Prostate gland (tissue), 2 donors: ENCODE results near the gene VPS37B. TPM values are rescaled to one million over a fixed set of nuclear protein-coding genes. Genes with fewer than 3 reads are reported as not detected.

Source experiments
- DNase-seq: peaks from one replicate; pipeline ENCODE4 v3.0.0-alpha.2; 2019; ENCODE audit warnings: low spot score
- H3K27ac ChIP-seq, 2 donors: fragments of 200-600 bp; sonication (generic); 2 replicates each; pipeline ENCODE4 v1.5.1; 2017 to 2019
- H3K27me3 ChIP-seq: fragments of 200-600 bp; sonication (generic); replicated peaks from 2 replicates; pipeline ENCODE4 v1.5.1; 2019; ENCODE audit not compliant: insufficient read depth
- H3K36me3 ChIP-seq, 2 donors: fragments of 200-600 bp; sonication (generic); 1 replicate in 1 of 2; 2 replicates in 1 of 2; pipeline versions ENCODE4 v1.5.1 to v1.8.1; 2017 to 2019
- H3K4me1 ChIP-seq: fragments of 200-600 bp; sonication (generic); replicated peaks from 2 replicates; pipeline ENCODE4 v1.5.1; 2019
- H3K4me3 ChIP-seq, 2 donors: fragments of 200-600 bp; sonication (generic); 2 replicates each; pipeline ENCODE4 v1.5.1; 2017 to 2019
- H3K9me3 ChIP-seq: fragments of 200-600 bp; sonication (generic); 2 replicates; pipeline ENCODE4 v1.5.1; 2017
- POLR2A ChIP-seq: fragments of 450-650 bp; IDR thresholded peaks from one replicate; pipeline ENCODE4 v1.6.1; 2016; ENCODE audit warnings: antibody characterized with exemption, mild to moderate bottlenecking
- POLR2AphosphoS5 ChIP-seq: sonication (generic); formaldehyde crosslinking; IDR thresholded peaks from one replicate; pipeline ENCODE4 v1.6.1; 2017; ENCODE audit warnings: antibody characterized with exemption
- WGBS: methylation state at CpG from one replicate; pipeline ENCODE4 v1.1.5; 2018; 5-methylcytosine and 5-hydroxymethylcytosine counted together
- intact Hi-C: fragments of 100-400 bp; cut with DNase I; formaldehyde crosslinking; loops from one replicate; pipeline ENCODE4 v1.14.2; 2022
- total RNA-seq, 2 donors: library from RNA; depleted of rRNA; stranded (reverse); fragments of >200 nt; gene quantifications; one replicate each; pipeline ENCODE4 v1.1.0, GENCODE V29; 2016
- TF ChIP-seq, protein P1 (sequence below), 4 experiments: fragments of 200-600 bp in 2 of 4; fragments of 450-650 bp in 2 of 4; sonication (generic) in 2 of 4; IDR thresholded peaks; 1 replicate in 3 of 4; 2 replicates in 1 of 4; pipeline ENCODE4 v1.5.1; 2016 to 2019; ENCODE audit warnings: antibody characterized with exemption in 4 of 4, mild to moderate bottlenecking in 2 of 4, moderate library complexity in 2 of 4

The VPS37B gene
- total RNA-seq, 2 donors from 2014 or later, result 37.6 to 67.7 TPM

- no peaks in the 10 kb centered on the region for H3K9me3 ChIP-seq
- H3K4me3 ChIP-seq, result no peak overlapping the region
- intact Hi-C loops, result no loop called here
- peaks cover 0 to 6% of the 10 kb centered on the region in 2 donors for H3K36me3 ChIP-seq
- WGBS, result 82% methylated on average over 11 of the region's 11 CpGs
- H3K4me1 ChIP-seq, result peaks cover 45% of the 10 kb centered on the region
- no peak for TF ChIP-seq POLR2AphosphoS5
- TF ChIP-seq POLR2A, result no peak
- TF ChIP-seq, protein P1, sequence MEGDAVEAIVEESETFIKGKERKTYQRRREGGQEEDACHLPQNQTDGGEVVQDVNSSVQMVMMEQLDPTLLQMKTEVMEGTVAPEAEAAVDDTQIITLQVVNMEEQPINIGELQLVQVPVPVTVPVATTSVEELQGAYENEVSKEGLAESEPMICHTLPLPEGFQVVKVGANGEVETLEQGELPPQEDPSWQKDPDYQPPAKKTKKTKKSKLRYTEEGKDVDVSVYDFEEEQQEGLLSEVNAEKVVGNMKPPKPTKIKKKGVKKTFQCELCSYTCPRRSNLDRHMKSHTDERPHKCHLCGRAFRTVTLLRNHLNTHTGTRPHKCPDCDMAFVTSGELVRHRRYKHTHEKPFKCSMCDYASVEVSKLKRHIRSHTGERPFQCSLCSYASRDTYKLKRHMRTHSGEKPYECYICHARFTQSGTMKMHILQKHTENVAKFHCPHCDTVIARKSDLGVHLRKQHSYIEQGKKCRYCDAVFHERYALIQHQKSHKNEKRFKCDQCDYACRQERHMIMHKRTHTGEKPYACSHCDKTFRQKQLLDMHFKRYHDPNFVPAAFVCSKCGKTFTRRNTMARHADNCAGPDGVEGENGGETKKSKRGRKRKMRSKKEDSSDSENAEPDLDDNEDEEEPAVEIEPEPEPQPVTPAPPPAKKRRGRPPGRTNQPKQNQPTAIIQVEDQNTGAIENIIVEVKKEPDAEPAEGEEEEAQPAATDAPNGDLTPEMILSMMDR (IDR thresholded peaks at IDR 0.05), result no peak
- no peaks in the 10 kb centered on the region for H3K27me3 ChIP-seq
- peak overlapping the region; percentile 80 to 86 for H3K27ac ChIP-seq
- DNase-seq, result no peak
Observed at GRCh38 chr12:122870163-122870842, 25.6 kb downstream of the VPS37B start.

- no peak for DNase-seq
- H3K4me3 ChIP-seq, result no peak overlapping the region
- peak overlapping the region in 1 of 2 donors; percentile 41 for H3K27ac ChIP-seq
- TF ChIP-seq, protein P1 (IDR thresholded peaks at IDR 0.05), result no peak
- TF ChIP-seq POLR2AphosphoS5, result no peak
- no peaks in the 10 kb centered on the region for H3K27me3 ChIP-seq
- no peaks in the 10 kb centered on the region for H3K9me3 ChIP-seq
- intact Hi-C loops, result loop anchor here (10.0 kb wide), 1 partner anchor 365 kb away; the partner anchor contains the start of genes MPHOSPH9 and MTRFR
- WGBS, result 78% methylated on average over 8 of the region's 8 CpGs
- H3K4me1 ChIP-seq, result peaks cover 45% of the 10 kb centered on the region
- H3K36me3 ChIP-seq, result peaks cover 0 to 6% of the 10 kb centered on the region in 2 donors
Observed at GRCh38 chr12:122869207-122869973, 26.5 kb downstream of the VPS37B start.

- Histone ChIP-seq H3K27me3 (no peaks in the 10 kb centered on the region), H3K27ac (peak overlapping the region; percentile 23 to 41), H3K4me1 (peaks cover 45% of the 10 kb centered on the region), H3K9me3 (no peaks in the 10 kb centered on the region), H3K36me3 (peaks cover 0 to 6% of the 10 kb centered on the region in 2 donors), H3K4me3 (no peak overlapping the region)
- 81% methylated on average over 13 of the region's 13 CpGs for WGBS
- no peak for DNase-seq
- TF ChIP-seq POLR2A (no peak), POLR2AphosphoS5 (no peak)
- TF ChIP-seq, protein P1 (IDR thresholded peaks at IDR 0.05), result no peak
- intact Hi-C loops, result loop anchor here (10.0 kb wide), 1 partner anchor 366 kb away; the partner anchor contains the start of genes MPHOSPH9 and MTRFR
Observed at GRCh38 chr12:122868471-122869177, 27.3 kb downstream of the VPS37B start.

GRCh38 chr12:122867691-122868461 lies 28.0 kb downstream of the VPS37B start:
- Histone ChIP-seq H3K27ac (peak overlapping the region; percentile 8 to 23), H3K36me3 (peaks cover 0 to 6% of the 10 kb centered on the region in 2 donors), H3K9me3 (no peaks in the 10 kb centered on the region), H3K27me3 (no peaks in the 10 kb centered on the region), H3K4me1 (peaks cover 45% of the 10 kb centered on the region), H3K4me3 (no peak overlapping the region)
- 69% methylated on average over 32 of the region's 33 CpGs for WGBS
- no peak for DNase-seq
- no peak for TF ChIP-seq POLR2AphosphoS5
- TF ChIP-seq, protein P1 (IDR thresholded peaks at IDR 0.05), result peak in 2 of 4 experiments; percentile 25 to 34
- intact Hi-C loops, result loop anchor here (10.0 kb wide), 1 partner anchor 367 kb away; the partner anchor contains the start of genes MPHOSPH9 and MTRFR
